Retinal pigment epithelial cell (primary cell): ENCODE measurements around the gene GEN1.
A peak's percentile ranks its signal among the peaks of the same experiment; 100 is the strongest.
"Not testable (repeated sequence)": the region's sequence is repeated elsewhere in the genome, so short reads cannot be mapped to it uniquely, and the experiment has no call there.

Experiments used
- DNase-seq: peaks from one replicate; pipeline ENCODE4 v3.0.0-alpha.2; 2010; ENCODE audit warnings: low read depth
- H3K4me3 ChIP-seq: 2 replicates; pipeline ENCODE4 v1.5.1; 2011; ENCODE audit warnings: mild to moderate bottlenecking, low read length, control low read depth, moderate library complexity
- CTCF ChIP-seq: conservative IDR thresholded peaks from 2 replicates; pipeline ENCODE4 v1.5.1; 2011; ENCODE audit warnings: low read depth, low read length, control low read depth, inconsistent platforms

The GEN1 gene

GRCh38 chr2:17821535-17822444 lies 67.9 kb downstream of the GEN1 start:
- no peak for DNase-seq
- TF ChIP-seq CTCF = no peak

DNA sequence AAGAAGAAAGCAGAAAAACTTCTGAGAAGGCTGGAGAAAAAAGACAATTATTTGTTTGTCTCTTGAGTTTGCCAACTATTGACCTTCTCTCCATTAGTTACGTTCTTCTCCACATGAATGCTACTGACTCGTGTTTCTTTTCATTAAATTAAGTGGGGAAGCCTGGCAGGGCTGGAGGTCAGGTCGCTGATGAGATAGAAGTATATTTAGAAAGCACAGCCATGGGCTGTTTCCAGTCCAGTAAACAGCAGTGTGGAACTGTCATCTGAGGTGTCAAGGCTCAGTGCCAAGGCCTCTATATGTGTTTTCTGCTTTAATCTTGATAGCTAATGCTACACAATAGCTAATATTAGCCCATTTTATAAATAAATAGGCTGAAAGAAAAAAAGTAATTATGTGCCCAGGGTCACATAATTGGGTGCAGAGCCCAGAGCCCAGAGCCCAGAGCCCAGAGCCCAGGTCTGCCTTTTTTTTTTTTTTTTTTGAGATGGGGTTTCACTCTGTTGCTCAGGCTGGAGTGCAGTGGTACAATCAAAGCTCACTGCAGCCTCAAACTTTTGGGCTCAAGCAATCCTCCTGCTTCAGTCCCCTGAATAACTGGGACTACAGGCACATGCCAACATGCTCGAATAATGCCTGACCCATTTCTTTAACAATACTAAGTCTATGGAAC lies 68.6 kb downstream of the GEN1 start:
- TF ChIP-seq CTCF = no peak
- DNase-seq = no peak
- H3K4me3 ChIP-seq = no peak overlapping the region

More at GRCh38 chr2:17821535-17822444, 67.9 kb downstream of the GEN1 start:
- H3K4me3 ChIP-seq = no peak overlapping the region

- H3K4me3 ChIP-seq, DNase-seq: not testable (repeated sequence)
These were observed 69.7 kb downstream of the GEN1 start for GRCh38 chr2:17823646-17824045.

DNA sequence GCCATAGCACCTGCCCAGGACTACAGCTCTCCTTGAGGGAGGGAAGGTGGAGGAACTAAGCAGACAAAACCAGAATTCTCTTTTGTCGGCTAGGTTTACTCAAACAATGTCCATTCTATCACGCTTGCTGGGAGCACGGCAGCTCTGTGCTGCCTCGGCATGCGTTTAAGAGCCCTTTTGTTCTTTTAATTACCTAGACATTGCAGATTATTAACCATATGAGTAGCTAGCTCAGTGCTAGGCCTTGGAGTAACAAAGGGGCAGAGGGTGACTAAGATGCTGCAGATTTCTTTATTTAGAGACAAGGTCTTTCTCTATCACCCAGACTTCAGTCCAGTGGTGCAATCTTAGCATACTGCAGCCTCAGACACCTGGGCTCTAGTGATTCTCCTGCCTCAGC lies 73.4 kb downstream of the GEN1 start:
- TF ChIP-seq CTCF = no peak

DNA sequence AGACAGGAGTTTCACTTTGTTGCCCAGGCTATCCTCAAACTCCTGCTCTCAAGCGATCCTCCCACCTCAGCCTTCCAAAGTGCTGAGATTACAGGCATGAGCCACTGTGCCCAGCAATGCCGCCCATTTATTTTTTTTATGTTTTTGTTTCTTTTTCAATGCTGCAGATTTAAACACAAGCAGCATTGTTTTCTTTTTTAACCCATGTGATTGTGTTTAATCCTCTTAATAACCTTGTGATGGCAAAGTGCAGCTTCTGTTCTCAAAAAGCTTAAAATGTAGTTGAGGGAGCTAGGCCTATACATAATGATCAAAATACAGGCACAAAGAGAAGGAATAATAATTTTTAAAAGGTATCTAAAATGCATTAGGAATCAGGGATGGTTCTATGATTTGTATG lies 73.8 kb downstream of the GEN1 start:
- TF ChIP-seq CTCF = no peak
- H3K4me3 ChIP-seq = no peak overlapping the region
- DNase-seq = peak; percentile 87

More for the DNA sequence above, 73.4 kb downstream of the GEN1 start:
- no peak overlapping the region for H3K4me3 ChIP-seq
- no peak for DNase-seq

- DNase-seq = no peak
- TF ChIP-seq CTCF = peak; percentile 90
- H3K4me3 ChIP-seq = peak overlapping the region; percentile 21
These were observed 76.4 kb downstream of the GEN1 start for GRCh38 chr2:17830053-17831034.

DNA sequence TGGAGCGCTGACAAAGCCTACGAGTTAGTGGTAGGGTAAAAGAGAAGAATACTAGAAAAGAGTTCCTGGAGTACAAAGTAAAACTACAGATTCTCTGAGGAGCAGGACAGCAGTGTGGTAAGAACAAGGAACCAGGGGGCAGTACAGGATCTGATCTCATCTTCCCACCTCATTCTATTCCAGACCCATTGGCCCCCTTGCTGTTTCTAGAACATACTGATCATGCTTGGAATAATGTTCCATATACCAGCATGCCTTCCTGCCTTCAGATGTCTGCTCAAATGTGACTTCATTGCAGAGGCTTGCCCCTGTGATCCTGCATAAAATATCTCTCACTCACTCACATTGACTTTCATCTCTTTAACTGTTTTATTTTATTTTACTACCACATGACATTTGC lies 81.6 kb downstream of the GEN1 start:
- no peak for TF ChIP-seq CTCF
- H3K4me3 ChIP-seq = no peak overlapping the region
- DNase-seq = no peak
